H9 (cell line): ENCODE results near the gene IRX5. TPM values are rescaled to one million over a fixed set of nuclear protein-coding genes. Genes with fewer than 3 reads are reported as not detected.

Experiments used
- DNase-seq: peaks from one replicate; pipeline ENCODE4 v3.0.0-alpha.2; 2017
- H2AFZ ChIP-seq: one replicate; pipeline ENCODE4 v1.6.1; 2013; ENCODE audit warnings: mild to moderate bottlenecking, low read length, control low read depth, moderate library complexity
- H2AK5ac ChIP-seq: 2 replicates; pipeline ENCODE4 v1.6.1; 2013; ENCODE audit warnings: low read length, control low read depth, mixed read lengths; ENCODE audit not compliant: insufficient read length
- H2BK120ac ChIP-seq: one replicate; pipeline ENCODE4 v1.6.1; 2013; ENCODE audit warnings: low read depth, mild to moderate bottlenecking, low read length, control low read depth, inconsistent platforms; ENCODE audit not compliant: poor library complexity, severe bottlenecking
- H2BK12ac ChIP-seq: 2 replicates; pipeline ENCODE4 v1.6.1; 2013; ENCODE audit warnings: low read length, control low read depth, mixed read lengths, low read depth; ENCODE audit not compliant: insufficient read length
- H2BK15ac ChIP-seq: 2 replicates; pipeline ENCODE4 v1.6.1; 2013; ENCODE audit warnings: low read depth, low read length, control low read depth
- H2BK20ac ChIP-seq: one replicate; pipeline ENCODE4 v1.6.1; 2013; ENCODE audit warnings: low read depth, mild to moderate bottlenecking, low read length, control low read depth, inconsistent platforms; ENCODE audit not compliant: poor library complexity, severe bottlenecking
- H2BK5ac ChIP-seq: 2 replicates; pipeline ENCODE4 v1.6.1; 2013; ENCODE audit warnings: low read length, control low read depth, mixed read lengths; ENCODE audit not compliant: insufficient read length
- H3K14ac ChIP-seq: 2 replicates; pipeline ENCODE4 v1.6.1; 2013; ENCODE audit warnings: low read length, control low read depth; ENCODE audit not compliant: insufficient read depth
- H3K18ac ChIP-seq: 2 replicates; pipeline ENCODE4 v1.6.1; 2013; ENCODE audit warnings: low read depth, mild to moderate bottlenecking, mixed read lengths, low read length, control low read depth; ENCODE audit not compliant: insufficient read length
- H3K23ac ChIP-seq: 2 replicates; pipeline ENCODE4 v1.6.1; 2013; ENCODE audit warnings: low read length, control low read depth, mixed read lengths, low read depth; ENCODE audit not compliant: insufficient read length
- H3K23me2 ChIP-seq: 2 replicates; pipeline ENCODE4 v1.6.1; 2013; ENCODE audit warnings: low read depth, mild to moderate bottlenecking, mixed read lengths, low read length, control low read depth; ENCODE audit not compliant: insufficient read length, poor library complexity, severe bottlenecking
- H3K27ac ChIP-seq: 2 replicates; pipeline ENCODE4 v1.5.1; 2013; ENCODE audit warnings: low read length, control low read depth, mixed read lengths, low read depth; ENCODE audit not compliant: insufficient read length
- H3K27me3 ChIP-seq: 2 replicates; pipeline ENCODE4 v1.6.1; 2013; ENCODE audit warnings: low read length, control low read depth, inconsistent platforms; ENCODE audit not compliant: insufficient read depth
- H3K4ac ChIP-seq: 2 replicates; pipeline ENCODE4 v1.6.1; 2013; ENCODE audit warnings: low read depth, mild to moderate bottlenecking, control low read depth, inconsistent platforms, low read length, moderate library complexity
- H3K4me1 ChIP-seq: 2 replicates; pipeline ENCODE4 v1.6.1; 2013; ENCODE audit warnings: low read length, control low read depth, inconsistent platforms; ENCODE audit not compliant: insufficient read depth
- H3K4me2 ChIP-seq: 2 replicates; pipeline ENCODE4 v1.6.1; 2013; ENCODE audit warnings: low read length, control low read depth, mixed read lengths; ENCODE audit not compliant: insufficient read length, insufficient read depth
- H3K56ac ChIP-seq: 2 replicates; pipeline ENCODE4 v1.6.1; 2013; ENCODE audit warnings: low read depth, mild to moderate bottlenecking, mixed read lengths, low read length, control low read depth; ENCODE audit not compliant: insufficient read length
- H3K79me1 ChIP-seq: 2 replicates; pipeline ENCODE4 v1.6.1; 2013; ENCODE audit warnings: low read depth, mild to moderate bottlenecking, moderate library complexity, low read length, control low read depth, inconsistent platforms; ENCODE audit not compliant: insufficient read depth, poor library complexity, severe bottlenecking
- H3K79me2 ChIP-seq: 2 replicates; pipeline ENCODE4 v1.6.1; 2013; ENCODE audit warnings: low read length, control low read depth, inconsistent platforms; ENCODE audit not compliant: insufficient read depth
- H3K9ac ChIP-seq: 2 replicates; pipeline ENCODE4 v1.6.1; 2013; ENCODE audit warnings: low read length, control low read depth, mixed read lengths; ENCODE audit not compliant: insufficient read length; ENCODE audit errors: extremely low read depth
- H3K9me3 ChIP-seq: one replicate; pipeline ENCODE4 v1.6.1; 2013; ENCODE audit warnings: low read depth, low read length, inconsistent platforms; ENCODE audit not compliant: control insufficient read depth
- H3T11ph ChIP-seq: one replicate; pipeline ENCODE4 v1.6.1; 2013; ENCODE audit warnings: mild to moderate bottlenecking, low read length, control low read depth, inconsistent platforms
- H4K20me1 ChIP-seq: one replicate; pipeline ENCODE4 v1.6.1; 2013; ENCODE audit not compliant: control insufficient read depth, insufficient read length, insufficient read depth
- H4K5ac ChIP-seq: 2 replicates; pipeline ENCODE4 v1.6.1; 2013; ENCODE audit warnings: low read depth, mild to moderate bottlenecking, mixed read lengths, low read length, control low read depth; ENCODE audit not compliant: insufficient read length
- H4K8ac ChIP-seq: replicated peaks from 2 replicates; pipeline ENCODE4 v1.6.1; 2013; ENCODE audit warnings: low read length, control low read depth, mixed read lengths, low read depth; ENCODE audit not compliant: insufficient read length
- H4K91ac ChIP-seq: 2 replicates; pipeline ENCODE4 v1.6.1; 2013; ENCODE audit warnings: low read depth, mild to moderate bottlenecking, moderate library complexity, mixed read lengths, low read length, control low read depth; ENCODE audit not compliant: insufficient read length
- H3K27ac Mint-ChIP-seq, 3 experiments: 2 replicates in 2 of 3; 3 replicates in 1 of 3; pipeline ENCODE4 v1.8.0; 2020 to 2021; ENCODE audit warnings: mixed read lengths in 3 of 3, mild to moderate bottlenecking in 1 of 3, moderate library complexity in 1 of 3
- H3K27me3 Mint-ChIP-seq: 2 replicates; pipeline ENCODE4 v1.8.0; 2021; ENCODE audit warnings: low read depth, mild to moderate bottlenecking, moderate library complexity, mixed read lengths
- H3K36me3 Mint-ChIP-seq, 3 experiments: 2 replicates in 2 of 3; 3 replicates in 1 of 3; pipeline ENCODE4 v1.8.0; 2020 to 2021; ENCODE audit warnings: low read depth in 3 of 3, mixed read lengths in 3 of 3; ENCODE audit not compliant: insufficient read depth in 1 of 3
- H3K4me1 Mint-ChIP-seq, 2 experiments: 2 replicates each; pipeline ENCODE4 v1.8.0; 2020; ENCODE audit warnings: mixed read lengths in 2 of 2
- H3K4me3 Mint-ChIP-seq, 2 experiments: 2 replicates in 1 of 2; 3 replicates in 1 of 2; pipeline ENCODE4 v1.8.0; 2020 to 2021; ENCODE audit warnings: mild to moderate bottlenecking in 2 of 2, mixed read lengths in 2 of 2, moderate library complexity in 1 of 2
- H3K9me3 Mint-ChIP-seq, 2 experiments: 2 replicates in 1 of 2; 3 replicates in 1 of 2; pipeline ENCODE4 v1.8.0; 2020; ENCODE audit warnings: mild to moderate bottlenecking in 2 of 2, mixed read lengths in 2 of 2, moderate library complexity in 1 of 2
- WGBS: extraction: QIAGEN DNeasy Blood & Tissue Kit; methylation state at CpG from one replicate; pipeline ENCODE4 v1.1.7; 2013; ENCODE audit warnings: missing lambda C conversion rate, low lambda C conversion rate, mixed read lengths; ENCODE audit not compliant: insufficient read length; ENCODE audit errors: extremely low coverage; 5-methylcytosine and 5-hydroxymethylcytosine counted together
- total RNA-seq: library from RNA; stranded (reverse); gene quantifications from 2 replicates; pipeline ENCODE4 v1.2.1, GENCODE V29; 2021
- TF ChIP-seq, protein P1 (sequence below): fragments of 200-600 bp; sonication (generic); conservative IDR thresholded peaks from 3 replicates; pipeline ENCODE4 v1.8.0; 2021; ENCODE audit warnings: antibody characterized with exemption, mild to moderate bottlenecking

IRX5 gene
- total RNA-seq, 1 experiment from 2014 or later, result 0.59 TPM

DNA sequence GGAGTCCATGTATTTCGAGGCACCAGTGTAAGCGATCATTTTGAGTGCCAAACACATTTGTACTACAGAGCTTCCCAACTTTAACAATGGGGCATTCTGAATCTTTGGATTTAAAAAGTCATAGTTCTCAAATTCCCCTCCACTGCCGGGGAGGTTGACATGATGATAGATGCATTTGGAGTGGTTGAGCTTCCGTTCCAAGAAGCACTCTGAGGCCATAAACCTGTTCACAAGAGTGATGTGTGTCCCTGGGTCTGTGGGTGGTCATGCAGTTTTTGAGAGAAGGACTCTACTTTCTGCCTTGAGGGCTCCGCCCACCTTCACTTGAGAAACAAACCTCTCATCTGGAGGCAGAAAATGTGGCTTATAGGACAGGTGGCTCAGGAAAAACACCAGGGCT lies 43.7 kb downstream of the IRX5 start:
- H3K9ac ChIP-seq, result no peak overlapping the region
- Mint-ChIP-seq H3K36me3 (no peaks in the 10 kb centered on the region; a peak in 2 of 7 replicates), H3K9me3 (no peaks in the 10 kb centered on the region; a peak in 1 of 5 replicates), H3K27me3 (peaks cover 7% of the 10 kb centered on the region), H3K4me3 (no peak overlapping the region), H3K27ac (no peak overlapping the region), H3K4me1 (peaks cover 3% of the 10 kb centered on the region in 2 experiments; a peak in 2 of 4 replicates)
- DNase-seq, result no peak
- no peak overlapping the region for H2BK20ac ChIP-seq
- H2AFZ ChIP-seq, result no peak overlapping the region
- H3K4me1 ChIP-seq, result no peaks in the 10 kb centered on the region
- H4K20me1 ChIP-seq, result no peaks in the 10 kb centered on the region
- H3K23me2 ChIP-seq, result no peaks in the 10 kb centered on the region
- no peaks in the 10 kb centered on the region; the same call in 1 of the 2 replicates for H3K27me3 ChIP-seq
- no peak overlapping the region for H3K23ac ChIP-seq
- WGBS, result no CpG with 5 or more reads among the region's 5 CpGs
- no peak overlapping the region for H4K8ac ChIP-seq
- no peak overlapping the region for H3K56ac ChIP-seq
- no peak overlapping the region for H2BK12ac ChIP-seq
- no peak overlapping the region for H3K4ac ChIP-seq
- no peak overlapping the region for H3K27ac ChIP-seq
- no peak overlapping the region for H2BK5ac ChIP-seq
- no peaks in the 10 kb centered on the region for H3K79me1 ChIP-seq
- H2AK5ac ChIP-seq, result no peak overlapping the region
- no peak overlapping the region for H3K14ac ChIP-seq
- no peak overlapping the region for H4K91ac ChIP-seq
- TF ChIP-seq, protein P1, sequence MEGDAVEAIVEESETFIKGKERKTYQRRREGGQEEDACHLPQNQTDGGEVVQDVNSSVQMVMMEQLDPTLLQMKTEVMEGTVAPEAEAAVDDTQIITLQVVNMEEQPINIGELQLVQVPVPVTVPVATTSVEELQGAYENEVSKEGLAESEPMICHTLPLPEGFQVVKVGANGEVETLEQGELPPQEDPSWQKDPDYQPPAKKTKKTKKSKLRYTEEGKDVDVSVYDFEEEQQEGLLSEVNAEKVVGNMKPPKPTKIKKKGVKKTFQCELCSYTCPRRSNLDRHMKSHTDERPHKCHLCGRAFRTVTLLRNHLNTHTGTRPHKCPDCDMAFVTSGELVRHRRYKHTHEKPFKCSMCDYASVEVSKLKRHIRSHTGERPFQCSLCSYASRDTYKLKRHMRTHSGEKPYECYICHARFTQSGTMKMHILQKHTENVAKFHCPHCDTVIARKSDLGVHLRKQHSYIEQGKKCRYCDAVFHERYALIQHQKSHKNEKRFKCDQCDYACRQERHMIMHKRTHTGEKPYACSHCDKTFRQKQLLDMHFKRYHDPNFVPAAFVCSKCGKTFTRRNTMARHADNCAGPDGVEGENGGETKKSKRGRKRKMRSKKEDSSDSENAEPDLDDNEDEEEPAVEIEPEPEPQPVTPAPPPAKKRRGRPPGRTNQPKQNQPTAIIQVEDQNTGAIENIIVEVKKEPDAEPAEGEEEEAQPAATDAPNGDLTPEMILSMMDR, result no peak
- no peak overlapping the region for H2BK15ac ChIP-seq
- H2BK120ac ChIP-seq, result no peak overlapping the region
- no peak overlapping the region for H3K18ac ChIP-seq
- no peak overlapping the region for H4K5ac ChIP-seq
- H3T11ph ChIP-seq, result no peak overlapping the region
- H3K79me2 ChIP-seq, result no peaks in the 10 kb centered on the region
- no peak overlapping the region for H3K4me2 ChIP-seq
- H3K9me3 ChIP-seq, result no peaks in the 10 kb centered on the region
